Measurements from ENCODE around the gene CHAF1A. TPM values are rescaled to one million over a fixed set of nuclear protein-coding genes. Genes with fewer than 3 reads are reported as not detected.
A peak's percentile ranks its signal among the peaks of the same experiment; 100 is the strongest.

The CHAF1A gene
- total and polyA plus RNA-seq, 2 of the 8 experiments (the other 6 are each of a cell fraction or from before 2014, with no cell fraction given) = 122 to 147 TPM

GRCh38 chr19:4471403-4472173 is 69.1 kb downstream of the CHAF1A start:
- H3K4ac ChIP-seq (replicated peaks; ENCODE audit: insufficient read length, low read depth, low read length) = no peak overlapping the region
- H2BK5ac ChIP-seq (ENCODE audit: low read depth, low read length) = peak overlapping the region; percentile 36
- no peak overlapping the region for H3K23ac ChIP-seq (ENCODE audit: insufficient read length)
- H3K18ac ChIP-seq (ENCODE audit: extremely low read depth, low read length) = peak overlapping the region; percentile 36; the same call in 1 of the 2 replicates
- no peak overlapping the region for H4K8ac ChIP-seq (ENCODE audit: extremely low read depth, insufficient read depth, low read length)
- ChIA-PET CTCF (ENCODE audit: partially characterized antibody) (interaction anchor here (0.7 to 1.6 kb wide), 4 partner anchors 53 to 224 kb away, joined by 3 to 7 read pairs (median 4); no protein-coding TSS in a partner anchor), POLR2A (ENCODE audit: partially characterized antibody) (interaction anchor here (0.6 to 2.9 kb wide), 16 partner anchors 8 to 469 kb away, joined by 3 to 12 read pairs (median 4); partner anchors contain the start of genes PLIN4, PLIN5 and UBXN6)
- peak overlapping the region; percentile 35; the same call in 1 of the 2 replicates for H3K27ac ChIP-seq (ENCODE audit: low read depth, low read length)
- peak overlapping the region; percentile 40 for H3K56ac ChIP-seq (replicated peaks; ENCODE audit: insufficient read length, low read depth, low read length)
- H3K79me1 ChIP-seq (ENCODE audit: low read depth, low read length) = peaks cover 8% of the 10 kb centered on the region; the same call in 1 of the 2 replicates
- H4K91ac ChIP-seq (replicated peaks; ENCODE audit: insufficient read length, low read length) = no peak overlapping the region
- no peak overlapping the region for H2BK15ac ChIP-seq (ENCODE audit: low read length)
- H2AK5ac ChIP-seq (ENCODE audit: low read depth, low read length) = no peak overlapping the region
- no peaks in the 10 kb centered on the region; a peak in 1 of 7 replicates for H3K27me3 ChIP-seq (replicated peaks in 1 of 4; ENCODE audit: control insufficient read depth in 3 of 4, extremely low read depth in 1 of 4, insufficient read depth in 3 of 4, low read length in 3 of 4)
- peaks cover 0 to 9% (median 3%) of the 10 kb centered on the region in 4 experiments; a peak in 5 of 8 replicates for H3K36me3 ChIP-seq (ENCODE audit: control insufficient read depth in 2 of 4, insufficient read depth in 4 of 4, low read length in 3 of 4)
- peak; percentile 92 to 99 for DNase-seq (ENCODE audit: low read depth in 1 of 2, low spot score in 2 of 2)
- peak overlapping the region; percentile 57 to 71 for H3K4me2 ChIP-seq (ENCODE audit: insufficient read depth in 1 of 2, low read depth in 2 of 2, low read length in 2 of 2)
- no peak overlapping the region for H4K5ac ChIP-seq (ENCODE audit: insufficient read length, low read depth, low read length)
- H2BK12ac ChIP-seq (ENCODE audit: low read depth, low read length) = no peak overlapping the region; the same call in 1 of the 2 replicates
- H3K23me2 ChIP-seq (ENCODE audit: low read depth, low read length) = peaks cover 22% of the 10 kb centered on the region
- peak overlapping the region in 3 of 4 experiments; percentile 42 to 82 (median 46); a peak in 3 of 7 replicates for H3K9ac ChIP-seq (replicated peaks in 1 of 4; ENCODE audit: extremely low read depth in 1 of 4, low read depth in 3 of 4, low read length in 3 of 4)
- peaks cover 0 to 7% of the 10 kb centered on the region in 2 experiments for H4K20me1 ChIP-seq (replicated peaks in 1 of 2; ENCODE audit: control insufficient read depth in 1 of 2, insufficient read depth in 2 of 2, low read length in 2 of 2)
- H3K4me1 ChIP-seq (replicated peaks in 1 of 4; ENCODE audit: control insufficient read depth in 3 of 4, insufficient read depth in 4 of 4, low read length in 3 of 4) = peaks cover 0 to 16% (median 11%) of the 10 kb centered on the region in 4 experiments; a peak in 5 of 7 replicates
- 5% methylated on average over 33 of the region's 33 CpGs; no CpG with 5 or more reads in 1 of the 2 experiments for WGBS, 2 experiments (ENCODE audit: extremely low coverage in 1 of 2, insufficient coverage in 1 of 2, insufficient read length in 1 of 2, insufficient replicate concordance in 2 of 2, low coverage in 1 of 2, low lambda C conversion rate in 2 of 2, missing lambda C conversion rate in 1 of 2)
- H2BK20ac ChIP-seq (ENCODE audit: low read length) = no peak overlapping the region
- H3K14ac ChIP-seq (ENCODE audit: insufficient read length) = no peak overlapping the region
- peaks cover 14 to 31% of the 10 kb centered on the region in 2 experiments; a peak in 3 of 4 replicates for H3K79me2 ChIP-seq (ENCODE audit: control insufficient read depth in 1 of 2, insufficient read depth in 2 of 2, low read length in 2 of 2)
- H3K9me3 ChIP-seq (ENCODE audit: insufficient read depth in 2 of 2, low read depth in 1 of 2, low read length in 1 of 2) = no peaks in the 10 kb centered on the region
- peak overlapping the region; percentile 90; the same call in 1 of the 2 replicates for H2AFZ ChIP-seq (ENCODE audit: low read length)
- H3K4me3 ChIP-seq (ENCODE audit: extremely low read depth in 1 of 4, insufficient read depth in 2 of 4, low read depth in 3 of 4, low read length in 4 of 4) = peak overlapping the region; percentile 37 to 99 (median 60)
- no peak overlapping the region for H2BK120ac ChIP-seq (replicated peaks; ENCODE audit: low read depth, low read length)
- FAIRE-seq = peak; percentile 100
- TF ChIP-seq ASH2L (IDR thresholded peaks at IDR 0.05; ENCODE audit: low read length) = no peak
- TF ChIP-seq USF2 (IDR thresholded peaks at IDR 0.05; ENCODE audit: low read length) = peak; percentile 98
- TF ChIP-seq BCL11A (IDR thresholded peaks at IDR 0.05; ENCODE audit: low read depth in 2 of 2, low read length in 2 of 2) = no peak
- no peak for TF ChIP-seq FOSL1 (IDR thresholded peaks at IDR 0.05; ENCODE audit: insufficient read depth, low read depth, low read length)
- 0 out of 2 replicates have a peak, but pooled peaks have one; percentile 24 for TF ChIP-seq PHF8 (conservative IDR thresholded peaks at IDR 0.05; ENCODE audit: low read depth, low read length)
- no peak for TF ChIP-seq CTCF (IDR thresholded peaks at IDR 0.05; ENCODE audit: control extremely low read depth in 1 of 3, insufficient read depth in 1 of 3, low read depth in 1 of 3, low read length in 3 of 3)
